Embryonic facial prominence (tissue), 1 donor: ENCODE measurements around the gene MINDY2.
"Not testable (repeated sequence)": the region's sequence is repeated elsewhere in the genome, so short reads cannot be mapped to it uniquely, and the experiment has no call there.

ENCODE experiments used
- DNase-seq: peaks from one replicate; pipeline ENCODE4 v3.0.0-alpha.2; 2016; ENCODE audit errors: extremely low spot score

MINDY2 gene

DNA sequence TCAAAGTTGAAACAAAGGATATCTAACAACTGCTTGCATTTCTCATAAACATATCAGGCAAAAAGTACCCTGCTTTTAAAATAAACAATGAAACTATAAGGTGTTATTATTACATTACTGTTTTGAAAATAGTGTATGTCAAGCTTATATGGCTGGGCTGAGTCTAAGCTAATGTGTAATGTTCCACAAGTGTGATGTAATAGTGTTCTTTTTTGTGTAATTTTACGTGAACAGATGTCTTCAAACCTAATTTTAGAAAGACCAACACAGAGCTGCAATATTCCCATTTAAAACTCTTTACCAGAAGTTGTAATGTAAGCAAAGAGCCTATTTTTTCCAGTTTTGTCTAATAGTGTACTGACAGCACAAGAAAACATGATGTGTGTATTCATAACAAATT lies 34.0 kb downstream of the MINDY2 start:
- DNase-seq = no peak

DNA sequence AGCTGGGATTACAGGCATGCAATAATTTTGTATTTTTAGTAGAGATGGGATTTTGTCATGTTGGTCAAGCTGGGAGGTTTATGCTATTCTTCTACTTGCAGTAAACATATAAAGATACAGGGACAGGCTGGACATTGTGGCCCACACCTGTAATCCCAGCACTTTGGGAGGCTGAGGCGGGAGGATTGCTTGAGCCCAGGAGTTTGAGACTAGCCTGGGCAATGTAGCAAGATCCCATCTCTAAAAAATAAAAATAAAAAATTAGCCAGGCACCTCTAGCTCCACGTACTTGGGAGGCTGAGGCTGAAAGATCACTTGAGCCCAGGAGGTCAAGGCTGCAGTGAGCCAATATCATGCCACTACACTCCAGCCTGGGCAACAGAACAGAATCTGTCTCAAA lies 52.2 kb downstream of the MINDY2 start:
- DNase-seq = not testable (repeated sequence)

DNA sequence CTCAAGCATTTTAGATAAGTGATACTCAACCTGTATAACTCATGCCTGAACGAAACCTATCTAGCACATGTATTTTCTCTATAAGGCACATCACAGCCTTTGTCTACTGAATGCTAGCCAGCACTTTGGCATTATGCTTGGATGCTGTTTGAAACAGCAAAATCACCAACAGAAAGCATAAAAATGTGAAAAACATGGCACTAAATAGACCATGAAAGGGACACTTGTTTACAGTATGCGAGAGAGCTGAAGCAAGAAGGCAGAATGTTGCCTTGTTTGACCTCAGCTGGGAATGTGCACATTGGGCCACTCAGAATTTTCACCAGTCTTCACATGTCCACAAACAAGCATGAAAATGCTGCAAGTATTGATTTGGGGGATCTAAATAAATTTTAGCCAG lies 59.5 kb downstream of the MINDY2 start:
- DNase-seq = no peak

DNA sequence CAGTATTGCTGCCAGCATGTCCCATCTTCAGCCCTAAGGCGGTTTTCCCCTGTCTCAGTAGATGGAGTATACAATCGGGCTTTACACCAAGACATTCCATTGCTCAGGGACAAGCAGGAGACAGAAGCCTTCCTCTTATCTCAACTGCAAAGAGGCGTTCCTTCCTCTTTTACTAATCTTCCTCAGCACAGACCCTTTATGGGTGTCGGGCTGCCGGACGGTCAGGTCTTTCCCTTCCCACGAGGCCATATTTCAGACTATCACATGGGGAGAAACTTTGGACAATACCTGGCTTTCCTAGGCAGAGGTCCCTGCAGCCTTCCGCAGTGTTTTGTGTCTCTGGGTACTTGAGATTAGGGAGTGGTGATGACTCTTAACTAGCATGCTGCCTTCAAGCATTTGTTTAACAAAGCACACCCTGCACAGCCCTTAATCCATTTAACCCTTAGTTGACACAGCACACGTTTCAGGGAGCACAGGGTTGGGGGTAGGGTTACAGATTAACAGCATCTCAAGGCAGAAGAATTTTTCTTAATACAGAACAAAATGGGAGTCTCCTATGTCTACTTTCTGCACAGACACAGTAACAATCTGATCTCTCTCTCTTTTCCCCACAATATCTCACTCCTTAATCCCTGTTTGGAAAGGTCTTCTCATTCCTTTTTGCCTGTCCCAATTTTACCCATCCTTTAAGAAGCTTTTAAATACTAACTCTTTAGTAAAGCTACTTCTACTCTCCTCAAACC lies 62.8 kb downstream of the MINDY2 start:
- not testable (repeated sequence) for DNase-seq

DNA sequence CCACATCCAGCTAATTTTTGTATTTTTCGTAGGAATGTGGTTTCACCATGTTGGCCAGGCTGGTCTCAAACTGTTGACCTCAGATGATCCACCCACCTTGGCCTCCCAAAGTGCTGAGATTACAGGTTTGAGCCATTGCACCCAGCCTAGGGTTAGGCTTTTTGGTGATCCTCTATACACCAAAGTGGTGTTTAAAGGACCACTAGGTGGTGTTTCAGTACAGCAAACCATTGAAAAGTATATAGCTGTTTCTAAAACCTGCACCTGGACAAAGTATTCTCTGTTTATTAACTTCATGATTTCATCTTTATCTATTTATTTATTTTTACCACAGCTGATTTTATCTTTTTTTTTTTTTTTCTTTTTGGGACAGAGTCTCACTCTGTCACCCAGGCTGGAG lies 68.4 kb downstream of the MINDY2 start:
- DNase-seq = no peak

DNA sequence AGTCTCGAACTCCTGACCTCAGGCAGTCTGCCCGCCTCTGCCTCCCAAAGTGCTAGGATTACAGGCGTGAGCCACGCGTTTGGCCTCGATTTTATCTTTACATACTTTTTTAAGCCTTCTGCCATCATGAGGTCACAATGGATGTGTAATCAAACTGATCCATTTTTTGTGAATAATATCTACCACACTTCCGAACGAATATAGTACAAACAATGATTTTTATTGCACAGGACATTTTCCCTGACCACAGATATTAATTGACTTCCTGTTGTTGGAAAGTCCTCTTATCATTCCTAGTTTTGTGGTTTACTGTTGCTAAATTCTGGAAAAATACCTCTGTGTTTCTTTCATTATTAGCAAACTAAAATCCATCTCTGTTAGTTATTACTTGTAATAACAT lies 68.9 kb downstream of the MINDY2 start:
- no peak for DNase-seq

DNA sequence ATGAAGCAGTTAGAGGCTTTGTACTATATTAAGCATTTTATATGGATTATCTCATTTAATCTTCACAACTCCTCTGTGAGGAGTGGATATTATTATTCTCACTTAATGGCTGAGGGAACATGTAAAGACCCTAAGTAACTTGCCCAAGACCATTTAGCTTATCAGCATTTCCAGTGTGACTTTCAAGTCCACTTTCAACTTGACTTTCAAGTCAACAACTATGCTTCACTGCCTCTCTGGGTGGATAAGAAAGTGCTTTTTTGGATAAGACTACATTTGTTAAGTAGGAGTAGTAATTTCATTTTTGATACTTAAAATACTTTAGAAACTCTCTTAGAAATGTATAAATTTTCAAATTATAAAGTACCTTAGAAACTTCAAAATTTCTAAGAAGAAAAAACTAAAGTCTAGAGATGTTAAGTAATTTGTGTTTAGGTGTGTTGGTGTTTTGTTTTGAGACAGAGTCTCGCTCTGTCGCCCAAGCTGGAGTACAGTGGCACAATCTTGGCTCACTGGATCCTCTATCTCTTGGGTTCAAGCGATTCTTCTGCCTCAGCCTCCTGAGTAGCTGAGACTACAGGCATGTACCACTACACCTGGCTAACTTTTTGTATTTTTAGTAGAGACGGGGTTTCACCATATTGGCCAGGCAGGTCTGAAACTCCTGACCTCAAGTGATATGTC lies 71.8 kb downstream of the MINDY2 start:
- no peak for DNase-seq

DNA sequence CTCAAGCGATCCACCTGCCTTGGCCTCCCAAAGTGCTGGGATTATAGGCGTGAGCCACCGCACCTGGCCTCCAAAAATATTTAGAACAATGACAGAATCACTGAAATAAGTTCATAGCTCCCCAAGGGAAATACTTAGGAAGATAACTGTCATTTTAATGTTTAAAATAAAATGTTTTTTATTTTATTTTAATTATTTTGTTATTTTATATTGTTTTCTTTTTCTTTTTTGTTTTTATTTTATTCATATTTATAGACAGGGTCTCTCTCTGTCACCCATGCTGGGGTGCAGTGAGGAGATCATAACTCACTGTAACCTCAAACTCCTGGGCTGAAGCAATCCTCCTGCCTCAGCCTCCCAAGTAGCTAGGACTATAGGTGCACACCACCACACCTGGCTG lies 80.1 kb downstream of the MINDY2 start:
- not testable (repeated sequence) for DNase-seq

DNA sequence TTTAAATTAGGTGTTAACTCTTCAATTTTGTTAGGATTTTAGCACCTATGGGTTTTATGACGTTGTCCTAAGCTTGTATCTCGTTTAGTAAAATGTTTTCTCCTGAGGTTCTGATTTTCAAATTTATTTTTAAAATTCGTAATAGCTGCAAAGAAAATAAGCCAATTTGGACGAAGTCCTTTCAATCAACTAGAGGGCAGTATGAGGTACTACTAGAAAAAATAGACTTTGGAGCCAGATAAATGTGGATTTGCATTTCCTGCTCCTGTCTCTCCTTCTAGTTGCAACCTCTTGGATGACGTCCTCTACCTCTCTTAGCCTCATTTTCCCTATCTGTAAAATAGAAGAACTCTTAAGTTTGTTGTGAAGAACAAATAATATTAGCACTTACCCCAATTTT lies 81.2 kb downstream of the MINDY2 start:
- no peak for DNase-seq

DNA sequence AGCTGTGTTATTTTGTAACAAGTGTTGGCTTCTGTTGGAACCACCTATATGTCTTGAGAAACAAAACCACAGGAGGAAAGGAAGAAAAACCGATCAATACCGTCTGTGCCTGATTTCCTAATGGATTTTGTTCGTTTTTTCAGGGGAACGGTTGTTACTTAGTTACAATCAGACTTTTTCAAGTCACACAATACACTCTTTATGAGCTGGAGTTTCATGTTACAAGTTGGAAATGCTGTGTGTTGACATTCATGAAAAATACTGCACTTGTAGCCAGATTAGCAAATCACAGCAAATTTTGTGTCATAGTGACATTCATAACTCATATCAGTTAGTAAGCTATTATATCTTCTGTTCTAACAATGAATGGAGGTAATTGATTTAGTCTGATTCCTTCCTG lies 83.5 kb downstream of the MINDY2 start:
- DNase-seq = no peak

DNA sequence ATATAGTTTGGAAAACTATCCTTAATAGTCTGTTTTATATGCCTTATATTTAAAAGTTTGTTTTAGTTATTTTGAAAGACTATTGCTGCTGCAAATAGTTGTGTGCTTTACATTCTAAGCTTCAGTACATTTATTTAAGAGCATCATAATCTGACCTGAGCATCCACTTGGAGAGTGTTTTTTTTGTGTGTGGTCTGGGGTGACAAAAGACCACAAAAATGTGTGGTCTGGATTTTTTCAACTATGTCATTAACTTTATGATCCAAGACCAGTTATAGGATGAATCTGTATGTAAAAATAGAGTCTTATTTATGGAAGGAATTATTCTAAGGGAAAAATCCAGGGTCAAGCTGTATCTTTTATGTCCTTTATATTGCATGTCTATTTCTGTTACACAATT lies 85.0 kb downstream of the MINDY2 start:
- DNase-seq = no peak

DNA sequence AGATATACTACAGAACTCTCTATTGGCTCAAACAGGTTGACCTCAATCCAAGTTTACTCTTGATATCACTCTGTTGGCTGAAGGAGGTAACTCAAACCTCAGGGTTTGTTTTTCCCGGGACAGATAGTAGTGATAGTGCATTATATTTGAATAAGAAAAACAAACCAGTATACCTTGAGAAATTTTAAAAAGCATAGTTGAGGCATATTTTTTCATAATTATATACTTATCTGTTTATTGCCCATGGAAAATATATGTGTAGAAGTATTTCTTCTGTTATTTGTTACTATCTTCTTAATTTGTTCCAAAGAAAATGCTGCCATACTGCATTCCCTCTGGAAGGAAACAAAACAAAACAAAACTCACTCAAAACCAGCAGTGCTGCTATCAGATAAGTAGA lies 85.5 kb downstream of the MINDY2 start:
- not testable (repeated sequence) for DNase-seq

DNA sequence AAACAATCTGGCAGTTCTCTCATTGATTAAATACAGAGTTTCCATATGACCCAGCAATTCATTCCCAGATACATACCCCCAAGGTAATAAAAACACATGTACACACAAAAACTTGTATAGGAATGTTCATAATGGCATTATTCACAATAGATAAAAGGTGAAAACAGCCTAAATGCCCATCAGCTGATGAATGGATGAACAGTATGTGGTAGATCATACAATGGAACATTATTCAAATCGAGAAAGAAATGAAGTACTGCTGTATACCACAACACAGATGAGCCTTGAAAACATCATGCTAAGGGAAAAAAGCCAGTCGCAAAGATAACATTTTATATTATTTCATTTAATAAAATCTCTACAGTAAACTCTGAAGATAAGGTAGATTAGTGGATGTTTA lies 91.2 kb downstream of the MINDY2 start:
- DNase-seq = no peak

DNA sequence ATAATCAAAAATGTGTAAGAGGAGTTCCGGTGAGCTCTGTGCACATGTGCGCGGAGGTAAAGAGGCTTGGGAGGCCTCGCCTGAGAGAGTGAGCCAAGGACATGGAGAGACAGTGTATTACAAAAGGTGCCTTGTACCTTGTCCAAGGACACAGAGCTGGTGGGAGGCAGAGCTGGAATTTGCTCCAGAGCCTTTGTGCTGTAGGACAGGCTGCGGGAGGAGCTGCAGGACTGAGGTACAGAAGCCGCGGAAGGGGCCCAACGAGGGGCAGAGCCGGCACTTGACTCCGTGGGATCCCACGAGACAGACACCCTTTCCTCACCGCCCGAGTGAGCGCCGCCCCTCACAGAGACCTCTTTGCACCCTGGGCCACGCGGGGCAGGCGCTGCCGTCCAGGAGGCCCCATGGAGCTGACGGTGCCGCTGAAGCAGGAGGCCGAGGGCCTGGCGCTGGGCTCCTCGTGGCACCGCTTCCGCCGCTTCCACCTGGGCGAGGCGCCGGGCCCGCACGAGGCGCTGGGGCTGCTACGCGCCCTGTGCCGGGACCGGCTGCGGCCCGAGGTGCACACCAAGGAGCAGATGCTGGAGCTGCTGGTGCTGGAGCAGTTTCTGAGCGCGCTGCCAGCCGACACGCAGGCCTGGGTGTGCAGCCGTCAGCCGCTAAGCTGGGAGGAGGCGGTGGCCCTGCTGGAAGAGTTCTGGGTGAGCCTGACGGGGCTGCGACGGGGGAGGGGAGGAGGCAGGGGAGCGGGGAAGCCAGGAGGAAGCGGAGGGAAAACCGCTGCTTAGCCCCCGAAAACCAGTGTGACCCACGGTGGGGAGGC lies 93.7 kb downstream of the MINDY2 start:
- no peak for DNase-seq

DNA sequence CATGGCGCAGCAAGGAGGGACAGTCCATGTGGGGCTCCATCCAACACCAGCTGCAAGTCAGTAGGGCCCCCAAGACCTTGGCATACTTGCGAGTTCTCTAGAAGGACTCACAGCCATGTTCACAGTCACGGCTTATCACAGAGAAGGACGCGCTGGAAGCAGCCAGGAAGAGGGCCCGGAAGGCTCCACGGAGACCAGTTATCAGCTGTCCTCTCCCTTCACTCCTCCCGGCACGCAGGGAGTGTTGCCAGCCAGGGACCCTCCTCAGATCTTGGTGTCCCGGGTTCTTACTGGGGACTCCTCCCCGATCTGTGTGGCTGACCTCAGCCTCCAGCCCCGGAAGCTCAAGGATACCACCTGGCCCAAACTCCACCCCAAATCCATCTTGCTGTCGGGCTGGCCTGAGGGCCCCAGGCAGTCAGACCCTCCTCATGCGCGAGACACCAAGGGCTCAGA lies 94.4 kb downstream of the MINDY2 start:
- no peak for DNase-seq

DNA sequence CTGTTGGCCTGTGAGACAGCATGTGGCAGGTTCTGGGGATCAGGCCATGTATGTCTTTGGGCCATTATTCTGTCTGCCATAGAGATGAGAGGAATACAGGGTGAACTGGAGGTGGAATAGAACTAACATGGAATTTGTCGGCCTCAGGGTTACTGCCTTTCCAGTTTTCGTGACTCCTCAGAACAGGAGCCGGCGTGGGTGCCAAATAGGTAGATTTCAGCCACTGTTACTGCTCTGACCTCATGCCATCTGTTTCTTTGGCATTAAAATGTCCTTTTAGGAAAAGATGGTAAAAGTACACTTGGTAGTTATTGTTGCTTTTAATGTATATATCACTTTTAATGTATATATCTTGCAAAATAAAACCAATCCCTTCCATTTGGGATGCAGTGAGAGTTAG lies 96.8 kb downstream of the MINDY2 start:
- DNase-seq = no peak

DNA sequence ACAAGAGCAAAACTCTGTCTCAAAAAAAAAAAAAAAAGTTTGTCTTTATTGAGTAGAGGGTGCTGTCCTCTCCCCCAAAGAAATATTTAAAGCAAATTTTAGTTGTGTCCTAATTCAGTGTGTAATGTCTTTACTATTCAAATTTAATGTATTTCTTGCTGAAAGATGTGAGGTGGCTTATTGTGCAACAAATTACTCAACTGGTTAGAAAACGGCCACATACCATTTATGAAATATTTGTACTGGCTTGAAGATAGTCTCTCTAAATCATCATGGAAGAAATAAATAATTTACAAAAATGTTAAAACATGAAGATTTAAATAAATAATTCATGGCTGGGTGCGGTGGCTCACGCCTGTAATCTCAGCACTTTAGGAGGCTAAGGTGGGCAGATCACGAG lies 99.3 kb downstream of the MINDY2 start:
- DNase-seq = no peak

DNA sequence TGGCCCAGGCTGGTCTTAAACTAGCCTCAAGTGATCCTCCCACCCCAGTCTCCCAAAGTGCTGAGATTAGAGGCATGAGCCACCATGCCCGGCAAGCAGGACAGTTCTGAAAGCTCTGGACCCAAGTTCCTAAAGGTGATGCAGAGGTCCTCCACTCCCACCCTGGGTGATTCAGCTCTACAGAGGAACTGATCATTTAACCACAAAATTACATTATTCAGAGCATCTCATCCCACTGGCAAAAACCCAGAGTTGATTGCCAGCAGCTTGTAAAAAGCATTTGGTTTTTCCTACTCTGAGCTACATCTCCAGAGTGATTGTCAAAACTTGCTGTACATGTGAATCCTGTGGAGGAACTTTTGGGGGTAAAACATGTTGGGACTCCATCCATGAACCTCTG lies 102.2 kb downstream of the MINDY2 start:
- DNase-seq = no peak

DNA sequence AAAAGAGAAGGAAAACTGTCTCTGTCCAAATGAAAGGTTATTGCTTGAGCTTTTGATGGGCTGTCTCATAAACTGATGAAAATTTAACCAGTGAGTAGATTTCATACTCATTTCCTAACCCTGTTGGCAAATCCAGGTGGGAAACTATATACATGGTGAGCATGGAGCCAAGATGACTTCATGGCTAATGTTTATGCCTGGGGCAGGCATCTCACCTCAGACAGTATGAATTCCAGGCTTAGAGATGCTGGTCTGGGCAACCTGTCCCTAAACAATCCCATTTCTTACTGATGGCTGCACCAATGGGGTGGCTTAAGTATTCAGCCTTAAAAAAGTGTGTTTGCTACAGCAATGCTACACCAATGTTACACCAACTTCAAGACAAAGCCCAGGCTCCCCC lies 104.2 kb downstream of the MINDY2 start:
- DNase-seq = no peak

DNA sequence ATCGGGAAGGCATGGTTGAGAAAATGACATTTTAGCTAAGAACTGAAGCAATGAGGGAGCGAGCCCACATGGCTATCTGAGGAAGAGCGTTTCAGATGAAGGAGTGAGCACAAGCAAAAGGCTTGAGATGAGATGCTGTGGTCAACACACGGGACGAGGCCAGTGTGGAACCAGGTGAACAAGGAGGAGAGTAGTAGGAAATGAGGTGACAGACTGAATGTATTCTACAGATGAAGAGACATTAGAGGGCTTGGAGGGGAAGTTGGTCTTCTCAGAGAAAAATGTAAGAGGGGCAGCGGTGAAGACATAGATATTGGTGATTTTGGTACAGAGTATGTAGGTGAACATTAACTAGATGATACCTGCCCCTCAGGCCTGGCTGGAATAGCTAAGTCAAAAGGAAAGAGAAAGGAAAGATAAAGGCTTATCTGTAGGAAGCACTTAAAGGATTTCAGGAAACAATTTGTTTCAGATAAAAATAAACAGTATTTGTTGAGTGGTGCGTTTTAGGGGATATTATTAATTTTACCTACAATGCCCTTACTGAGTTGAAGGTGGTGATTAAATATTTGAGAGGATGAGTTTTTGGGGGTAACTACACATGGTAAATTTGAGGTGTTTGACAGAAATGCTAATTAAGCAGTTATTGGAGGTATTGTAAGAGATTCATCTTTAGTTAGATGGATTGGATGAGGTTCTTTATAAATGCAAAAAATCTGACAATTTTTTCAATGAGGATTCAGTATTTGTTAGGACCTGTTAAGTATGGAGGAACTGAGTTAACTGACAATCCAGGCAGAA lies 105.4 kb downstream of the MINDY2 start:
- DNase-seq = no peak

DNA sequence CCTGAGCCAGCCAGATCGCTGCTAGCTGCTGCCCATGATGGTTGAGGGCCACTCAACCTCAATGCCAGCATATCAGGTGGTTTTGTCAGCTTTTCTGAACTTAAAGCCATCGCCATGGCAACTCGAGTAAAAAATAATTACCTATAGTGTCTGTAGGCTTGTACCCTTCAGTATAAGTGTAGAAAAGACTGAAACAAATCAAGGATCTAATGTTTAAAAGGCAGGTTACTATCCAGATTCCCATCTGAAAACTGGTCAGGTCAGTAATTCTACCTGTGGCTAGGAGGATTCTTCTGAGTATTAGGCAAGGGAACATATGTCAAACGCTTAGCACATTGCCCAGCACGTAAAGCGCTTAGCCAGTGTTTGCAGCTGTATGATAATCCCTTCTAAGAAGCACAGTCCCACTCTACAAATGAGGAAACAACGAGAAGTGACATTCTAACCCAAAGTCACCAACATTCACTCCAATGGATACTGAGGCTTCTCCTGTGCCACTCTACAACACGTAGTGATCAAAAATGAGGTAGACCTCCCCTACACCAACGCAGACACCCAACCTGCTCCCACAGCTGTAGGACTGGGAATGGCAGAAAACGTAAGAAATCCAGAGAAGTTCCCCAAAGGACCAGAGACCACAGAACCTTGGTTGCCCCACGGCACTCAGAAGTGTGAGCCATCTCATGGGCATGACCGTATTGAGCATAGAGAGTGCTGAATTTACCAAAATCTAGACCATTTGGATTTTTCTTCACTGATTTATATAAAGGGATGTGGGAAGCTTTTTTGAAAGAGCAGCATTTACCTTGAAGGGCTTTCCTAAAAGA lies 107.1 kb downstream of the MINDY2 start:
- DNase-seq = no peak
